ENCODE data around the gene ACY1.

GRCh38 chr3:51934139-51934850, 49.0 kb upstream of the ACY1 start:
- TF ChIP-seq, protein P1, sequence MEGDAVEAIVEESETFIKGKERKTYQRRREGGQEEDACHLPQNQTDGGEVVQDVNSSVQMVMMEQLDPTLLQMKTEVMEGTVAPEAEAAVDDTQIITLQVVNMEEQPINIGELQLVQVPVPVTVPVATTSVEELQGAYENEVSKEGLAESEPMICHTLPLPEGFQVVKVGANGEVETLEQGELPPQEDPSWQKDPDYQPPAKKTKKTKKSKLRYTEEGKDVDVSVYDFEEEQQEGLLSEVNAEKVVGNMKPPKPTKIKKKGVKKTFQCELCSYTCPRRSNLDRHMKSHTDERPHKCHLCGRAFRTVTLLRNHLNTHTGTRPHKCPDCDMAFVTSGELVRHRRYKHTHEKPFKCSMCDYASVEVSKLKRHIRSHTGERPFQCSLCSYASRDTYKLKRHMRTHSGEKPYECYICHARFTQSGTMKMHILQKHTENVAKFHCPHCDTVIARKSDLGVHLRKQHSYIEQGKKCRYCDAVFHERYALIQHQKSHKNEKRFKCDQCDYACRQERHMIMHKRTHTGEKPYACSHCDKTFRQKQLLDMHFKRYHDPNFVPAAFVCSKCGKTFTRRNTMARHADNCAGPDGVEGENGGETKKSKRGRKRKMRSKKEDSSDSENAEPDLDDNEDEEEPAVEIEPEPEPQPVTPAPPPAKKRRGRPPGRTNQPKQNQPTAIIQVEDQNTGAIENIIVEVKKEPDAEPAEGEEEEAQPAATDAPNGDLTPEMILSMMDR (optimal IDR thresholded peaks at IDR 0.05 in 1 of 3, IDR thresholded peaks at IDR 0.05 in 1 of 3, conservative IDR thresholded peaks at IDR 0.05 in 1 of 3; ENCODE audit: extremely low read depth in 1 of 3, insufficient read depth in 2 of 3, low read length in 3 of 3): no peak
- no peak for TF ChIP-seq EZH2 (IDR thresholded peaks at IDR 0.05; ENCODE audit: low read length)
